Measurements from ENCODE around the gene SORL1.

Gene SORL1

DNA sequence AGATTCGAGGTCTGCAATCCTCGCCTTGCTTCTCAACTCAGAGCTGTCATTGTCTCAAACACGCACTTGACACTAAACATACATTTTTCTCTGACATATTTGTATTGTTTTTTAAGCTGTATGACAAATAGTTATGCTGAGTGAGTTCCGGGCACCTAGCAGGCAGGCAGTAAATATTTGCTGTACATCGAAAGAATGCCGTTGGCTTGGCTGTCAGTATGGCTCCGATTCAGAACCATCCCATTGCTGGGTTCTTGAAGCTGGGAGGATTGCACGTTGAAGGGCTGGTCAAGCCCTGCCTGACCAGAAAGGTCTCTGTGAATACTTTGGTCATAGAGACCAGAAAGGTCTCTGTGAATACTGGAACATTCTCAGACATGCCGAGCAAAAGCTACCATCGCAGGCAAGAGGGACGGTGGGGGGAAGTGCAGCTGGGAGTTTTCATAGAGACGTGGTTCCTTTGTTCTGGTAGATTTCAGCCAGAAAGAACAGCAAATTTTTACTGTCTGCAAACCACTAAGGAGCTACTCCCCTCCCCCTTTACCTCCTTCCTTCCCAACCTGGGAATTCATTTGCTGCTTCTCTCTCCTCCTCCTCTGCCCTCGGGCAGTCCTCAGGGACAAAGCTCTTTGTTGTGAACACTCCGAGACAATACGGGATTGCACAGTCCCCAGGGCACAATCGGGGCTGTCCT is 202.9 kb downstream of the SORL1 start:
- DNase-seq (ENCODE audit: low read depth, low spot score): no peak

DNA sequence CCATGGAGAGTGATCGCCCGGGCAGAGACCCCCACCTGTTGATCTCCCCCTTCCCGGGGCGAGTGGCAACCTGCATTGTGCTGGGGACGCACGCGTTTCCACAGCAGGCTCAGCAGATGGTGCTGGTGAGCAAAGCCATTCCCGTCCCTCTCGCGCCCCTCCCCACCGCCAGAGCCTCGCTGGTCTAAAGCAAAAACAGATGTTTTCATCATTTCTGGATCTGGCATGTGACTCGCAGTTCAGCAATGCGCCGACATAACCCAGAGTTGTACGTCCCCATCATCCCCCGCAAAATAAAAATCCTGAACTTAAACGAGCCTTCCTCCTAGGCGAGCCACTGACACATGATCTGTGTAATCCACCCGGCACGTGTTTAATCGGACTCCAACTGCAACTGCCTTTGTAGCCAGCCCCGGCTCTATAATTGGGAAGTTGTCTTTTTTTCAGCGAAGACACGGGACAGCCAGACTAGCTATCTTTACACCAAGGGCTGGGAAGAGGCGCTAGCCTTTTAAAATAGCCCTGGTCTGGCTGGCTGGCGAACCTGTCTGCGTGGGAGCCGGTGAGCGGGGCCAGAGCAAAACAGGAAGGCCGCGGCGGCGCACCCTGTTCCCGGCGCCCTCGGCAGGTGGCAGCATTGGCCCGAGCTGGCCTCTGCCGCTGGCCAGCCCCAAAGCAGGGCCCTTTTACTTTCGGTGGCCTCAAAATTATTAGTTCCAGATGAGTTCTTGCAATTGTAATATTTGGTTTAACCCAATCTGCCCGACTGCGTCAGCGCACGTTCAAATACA is 203.6 kb downstream of the SORL1 start:
- DNase-seq (ENCODE audit: low read depth, low spot score): peak; percentile 47

DNA sequence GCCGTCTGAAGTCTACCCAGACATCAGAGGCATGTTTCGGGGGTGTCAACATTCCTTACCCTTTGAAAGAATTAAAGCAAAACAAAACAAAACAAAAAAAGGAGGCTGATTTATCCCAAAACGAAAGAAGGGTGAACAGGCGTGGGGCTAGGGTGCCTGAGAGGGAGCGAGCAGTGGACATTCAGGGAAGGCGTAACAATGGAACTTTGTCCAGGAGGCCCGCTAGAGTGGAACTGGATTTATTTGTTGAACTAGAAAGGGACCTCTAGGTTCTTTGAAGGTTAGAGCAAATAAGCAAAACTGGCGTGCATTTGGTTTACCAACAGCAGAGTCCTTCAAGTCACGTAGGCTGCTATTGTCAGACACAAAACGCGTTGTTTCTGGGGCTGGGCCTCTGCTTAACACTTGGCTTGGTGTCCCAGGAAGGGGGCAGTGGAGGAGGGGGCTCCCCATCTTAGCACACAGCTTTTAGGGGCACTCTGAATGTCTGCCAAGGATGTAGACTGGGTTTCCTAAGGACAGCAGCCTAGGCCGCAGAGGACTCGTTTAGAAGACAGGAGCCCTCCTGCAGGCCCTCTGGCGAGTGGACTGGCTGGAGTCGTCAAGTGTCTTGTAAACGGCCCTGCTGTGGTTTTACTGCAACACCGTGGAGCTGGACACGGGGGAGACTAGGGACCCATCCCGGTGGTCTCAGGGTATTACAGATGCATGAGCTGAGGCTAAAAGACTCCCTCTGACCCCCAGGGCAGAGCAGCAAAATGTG is 204.4 kb downstream of the SORL1 start:
- DNase-seq (ENCODE audit: low read depth, low spot score): no peak

DNA sequence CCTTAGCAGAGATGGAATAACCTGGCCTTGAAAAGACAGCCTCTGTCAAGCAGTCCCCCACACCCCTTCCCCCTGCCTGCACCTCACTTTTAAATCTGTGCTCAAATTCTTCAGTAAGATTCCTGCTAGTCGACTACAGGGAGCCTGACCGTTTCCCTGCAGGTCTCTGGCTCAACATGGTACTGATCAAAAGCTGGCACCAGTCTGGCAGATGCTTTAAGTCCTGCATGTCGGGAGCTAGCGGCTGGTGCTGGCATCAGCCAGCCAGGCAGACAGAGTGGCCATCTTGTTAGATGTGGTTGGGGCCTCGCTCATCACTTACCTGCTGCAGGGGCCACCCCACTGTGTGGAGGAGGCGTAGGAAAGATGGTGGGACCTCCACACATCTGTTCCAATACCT is 205.0 kb downstream of the SORL1 start:
- no peak for DNase-seq (ENCODE audit: low read depth, low spot score)

DNA sequence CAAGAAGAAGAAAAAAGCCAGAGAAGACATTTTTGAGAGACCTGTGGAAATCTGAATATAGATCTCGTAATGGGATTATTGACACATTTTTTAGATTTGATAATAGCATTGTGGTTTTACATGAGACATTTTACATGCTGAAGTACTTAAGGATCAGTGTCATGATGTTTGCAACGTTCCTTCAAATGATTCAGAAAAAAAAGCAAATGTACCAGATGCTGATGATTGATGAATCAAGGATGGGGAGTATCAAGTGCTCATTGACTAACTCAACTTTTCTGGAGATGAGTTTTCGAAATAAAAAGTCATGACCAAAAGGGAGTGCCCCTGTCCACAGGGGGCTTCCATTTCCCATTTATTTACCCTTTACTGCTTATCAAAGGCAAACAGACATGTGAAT is 207.7 kb downstream of the SORL1 start:
- DNase-seq (ENCODE audit: low read depth, low spot score): no peak

DNA sequence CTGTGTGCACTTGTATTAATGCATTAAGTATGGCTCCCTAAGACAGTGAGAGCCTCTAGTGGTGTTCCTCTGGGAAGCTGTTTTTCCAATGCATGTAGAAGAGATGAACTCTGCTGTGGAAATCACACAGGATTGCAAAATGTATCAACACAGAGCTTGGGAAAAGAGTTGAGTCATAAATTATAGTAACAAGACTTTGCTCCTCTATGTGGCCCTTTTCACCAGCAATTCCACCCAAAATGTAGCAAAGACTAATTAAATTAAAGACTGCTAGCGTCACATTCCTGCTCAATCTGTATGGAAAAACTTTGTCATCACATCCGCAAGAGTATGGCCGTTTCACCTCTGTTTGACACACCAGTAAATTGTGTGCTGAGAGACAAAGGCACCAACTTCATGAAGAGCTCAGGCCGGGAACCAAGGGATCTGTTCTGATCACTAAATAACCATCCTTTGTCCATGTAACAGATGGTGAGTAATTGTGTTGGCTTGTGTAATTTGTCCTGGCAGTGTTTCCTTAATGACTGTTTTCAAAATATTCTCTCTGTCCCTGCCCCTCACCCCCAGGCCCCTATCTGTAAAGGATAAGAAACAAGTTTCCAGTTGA is 209.9 kb downstream of the SORL1 start:
- DNase-seq (ENCODE audit: low read depth, low spot score): no peak

DNA sequence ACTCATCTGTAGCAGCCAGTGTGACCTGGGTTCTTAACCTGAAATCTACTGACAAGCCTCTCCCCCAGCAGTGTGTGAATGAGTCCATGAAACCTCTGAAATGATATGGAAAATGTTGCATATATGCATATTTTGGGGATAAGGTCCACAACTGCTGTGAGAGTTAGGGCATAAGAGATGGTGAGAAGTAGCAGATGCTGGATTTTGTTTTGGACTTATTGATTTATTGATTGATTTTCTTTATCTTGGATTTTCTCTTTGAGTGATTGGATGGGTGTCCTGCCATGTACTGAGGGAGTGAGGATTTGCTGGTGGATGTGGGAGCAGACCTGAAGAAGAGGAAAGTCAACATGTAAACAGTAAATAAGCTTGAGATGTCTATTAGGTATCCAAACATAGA is 212.0 kb downstream of the SORL1 start:
- DNase-seq (ENCODE audit: low read depth, low spot score): no peak

DNA sequence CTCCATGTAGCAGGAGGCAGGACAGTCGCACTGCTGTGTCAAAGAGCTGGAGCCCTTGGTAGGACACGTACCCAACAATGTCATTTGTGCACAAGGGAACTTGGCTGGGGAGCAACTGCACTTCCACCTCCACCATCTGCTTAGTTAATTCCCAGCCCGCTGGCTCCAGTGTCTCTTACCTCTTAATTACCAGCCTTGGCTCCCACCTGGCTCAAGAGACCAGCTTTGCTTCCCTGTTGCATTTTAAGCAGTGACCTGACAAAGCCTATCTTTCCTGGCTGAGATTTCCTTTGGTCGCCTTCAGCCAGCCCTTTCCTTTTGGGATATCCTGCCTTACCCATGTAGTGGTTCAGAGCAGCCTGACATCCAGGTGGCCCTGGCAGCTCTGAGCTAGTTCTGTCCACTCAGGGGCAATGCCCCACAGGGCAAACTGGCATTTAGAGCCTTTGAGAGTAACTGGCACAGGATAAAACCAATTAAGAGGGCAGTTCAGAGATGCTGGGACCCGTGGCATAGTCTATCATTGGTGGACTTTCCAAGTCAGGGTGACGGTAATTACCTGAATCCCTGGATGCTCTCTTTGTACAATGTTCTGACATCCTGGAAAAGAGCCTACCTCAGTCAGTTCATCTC is 213.2 kb downstream of the SORL1 start:
- no peak for DNase-seq (ENCODE audit: low read depth, low spot score)

DNA sequence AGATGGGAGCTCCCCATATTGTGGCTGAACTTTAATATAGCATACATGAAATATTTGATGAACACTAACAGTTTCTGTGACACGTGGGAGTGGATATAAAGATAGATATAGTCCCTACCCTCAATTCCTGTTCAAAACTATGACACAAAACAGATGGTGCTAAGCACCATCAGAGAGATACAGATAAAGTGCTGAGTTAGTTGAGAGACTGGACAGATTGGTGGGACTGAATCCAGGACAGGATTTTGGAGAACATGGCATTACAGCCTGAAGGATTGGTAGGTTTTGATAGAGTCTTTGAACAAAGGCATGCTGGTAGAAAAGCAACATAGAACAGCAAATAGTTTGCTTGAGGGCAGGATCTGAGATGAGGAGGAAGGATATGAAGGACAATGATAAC is 215.7 kb downstream of the SORL1 start:
- DNase-seq (ENCODE audit: low read depth, low spot score): no peak

DNA sequence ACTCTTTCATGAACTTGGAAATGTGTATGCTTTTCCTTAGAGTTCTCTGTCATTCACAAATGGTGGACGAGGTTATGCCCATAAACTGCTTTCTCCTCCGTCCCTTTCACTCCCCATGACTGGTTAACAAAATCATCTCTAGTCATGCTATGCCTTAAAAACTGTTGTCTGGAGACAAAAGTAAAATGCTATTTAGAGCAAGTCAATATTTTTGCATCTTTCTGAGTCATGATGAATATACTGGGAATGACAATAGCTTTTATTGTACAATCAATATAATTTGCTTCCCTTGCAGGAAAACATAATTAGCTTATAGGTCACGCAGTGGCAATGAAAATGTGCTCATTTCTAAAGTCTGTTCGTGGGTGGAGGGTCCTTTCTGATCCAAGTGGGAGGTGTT is 217.3 kb downstream of the SORL1 start:
- no peak for DNase-seq (ENCODE audit: low read depth, low spot score)

DNA sequence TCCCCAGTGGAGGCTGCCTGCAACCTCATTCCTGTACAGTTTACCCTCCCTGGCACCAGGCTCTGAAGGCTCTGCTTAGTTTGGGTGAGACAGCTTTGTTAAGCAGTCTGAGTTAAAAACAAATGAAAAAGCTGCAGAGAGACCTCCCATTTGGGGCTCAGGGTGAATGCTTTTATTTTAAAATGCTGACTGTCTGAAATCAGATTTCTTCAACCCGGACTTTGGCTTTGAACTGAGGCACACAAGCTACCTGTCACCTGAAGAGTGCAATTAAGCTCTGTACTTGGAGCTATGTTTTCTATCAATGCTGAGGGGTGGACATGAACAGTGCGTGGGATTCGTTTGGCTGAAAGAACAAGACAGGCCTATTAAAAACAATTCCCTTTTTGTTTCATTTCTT is 218.2 kb downstream of the SORL1 start:
- no peak for DNase-seq (ENCODE audit: low read depth, low spot score)

DNA sequence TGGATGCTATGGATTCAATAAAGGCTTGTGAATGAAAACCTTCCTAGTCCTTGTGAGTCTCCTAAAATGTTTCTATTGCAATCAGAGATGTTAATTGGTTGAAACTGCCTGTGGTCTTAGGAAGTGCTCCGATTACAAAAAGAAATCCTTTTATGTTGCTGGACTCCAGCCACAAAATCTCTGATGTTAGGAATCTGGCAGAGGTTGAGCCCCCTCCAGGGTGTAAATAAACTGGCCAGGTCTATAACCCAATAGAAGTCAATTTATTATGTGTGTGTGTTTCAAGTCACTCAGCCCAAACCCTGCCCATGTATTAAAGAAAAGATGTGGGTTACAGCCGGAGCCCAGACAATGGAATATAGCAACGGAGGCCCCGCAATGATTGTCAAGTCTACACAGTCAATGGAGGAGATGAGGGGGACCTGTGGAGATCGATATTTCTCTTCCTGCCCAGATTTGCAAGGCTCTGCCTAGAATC is 218.7 kb downstream of the SORL1 start:
- DNase-seq (ENCODE audit: low read depth, low spot score): no peak

DNA sequence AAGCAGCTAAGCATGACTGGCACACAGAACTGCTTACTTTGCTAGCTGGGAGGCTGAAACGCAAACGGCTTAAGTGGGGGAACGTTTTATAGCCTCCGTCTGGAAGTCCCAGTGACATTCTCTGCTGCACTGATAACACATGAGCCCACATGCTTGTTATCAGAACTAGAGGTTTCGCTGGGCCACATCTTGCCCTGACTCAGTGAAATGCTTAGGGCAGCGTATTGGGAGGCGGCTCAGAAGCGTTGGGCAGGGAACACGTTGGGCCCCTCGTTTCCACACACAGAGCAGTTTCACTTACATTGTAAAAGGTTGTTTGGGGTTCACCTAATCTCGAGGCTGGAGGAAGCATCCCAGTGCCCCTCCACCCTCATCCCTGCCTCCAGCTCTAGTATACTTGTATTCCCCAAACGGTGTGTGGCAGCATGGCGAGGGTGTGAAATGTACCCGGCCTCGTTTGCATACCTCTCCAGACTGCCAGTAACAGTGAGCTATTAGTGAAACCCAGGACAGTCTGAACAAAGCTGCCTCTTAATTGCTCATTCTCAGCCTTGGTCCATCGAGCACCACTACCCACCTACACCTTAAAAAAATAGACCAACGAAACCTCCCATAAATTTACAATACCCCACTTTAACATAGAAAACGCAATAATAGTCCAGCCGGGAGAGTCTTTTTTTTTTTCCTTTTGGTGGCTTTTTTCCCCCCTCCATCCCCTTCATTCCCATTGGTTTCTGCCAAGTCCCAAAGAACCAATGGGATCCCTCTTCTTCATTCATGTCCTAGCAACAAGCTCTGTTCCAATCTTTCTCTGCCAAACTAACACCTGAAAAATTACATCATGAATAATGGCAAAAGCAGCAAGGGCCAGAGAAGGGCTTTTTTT is 219.4 kb downstream of the SORL1 start:
- DNase-seq (ENCODE audit: low read depth, low spot score): no peak

DNA sequence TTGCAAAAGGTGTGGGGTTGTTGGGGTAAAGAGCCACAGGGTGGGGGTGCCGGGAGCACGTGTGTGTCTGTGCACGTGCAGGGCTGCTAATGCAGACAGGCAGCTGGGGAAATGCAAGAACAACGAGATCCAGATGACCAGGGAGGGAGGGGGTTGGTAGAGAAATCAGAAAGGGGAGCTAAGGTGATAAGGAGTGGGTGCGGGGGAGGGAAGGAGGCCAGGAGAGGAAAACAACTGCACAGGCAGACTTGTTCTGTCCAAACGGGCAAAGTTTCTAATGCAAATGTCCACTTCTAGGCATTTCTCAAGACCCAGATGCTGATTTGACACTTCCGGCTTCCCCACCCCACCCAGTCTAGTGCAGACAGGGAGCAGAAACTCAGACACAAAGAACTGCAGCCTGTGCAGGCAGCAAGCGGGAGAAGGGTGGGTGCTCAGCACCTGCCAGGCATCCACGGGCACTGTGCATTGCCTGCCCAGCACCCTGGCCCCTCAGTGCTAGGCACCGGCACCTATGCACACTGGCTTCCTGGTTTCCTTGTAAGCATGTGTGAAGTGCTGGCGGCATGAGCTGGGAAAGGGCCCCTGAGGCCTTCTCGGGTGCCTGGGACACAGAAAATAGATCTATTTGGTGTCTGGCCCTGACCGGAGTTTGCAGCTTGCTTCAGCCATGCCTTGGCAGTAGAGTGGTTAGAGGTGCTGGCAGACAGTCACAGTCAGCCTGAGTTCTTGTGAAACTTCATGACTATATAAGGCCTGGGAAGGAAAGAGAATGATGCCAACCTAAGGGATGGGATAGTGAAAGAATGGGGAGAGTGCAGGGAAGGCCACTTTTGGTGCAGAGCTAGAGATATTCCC is 220.7 kb downstream of the SORL1 start:
- DNase-seq (ENCODE audit: low read depth, low spot score): no peak

DNA sequence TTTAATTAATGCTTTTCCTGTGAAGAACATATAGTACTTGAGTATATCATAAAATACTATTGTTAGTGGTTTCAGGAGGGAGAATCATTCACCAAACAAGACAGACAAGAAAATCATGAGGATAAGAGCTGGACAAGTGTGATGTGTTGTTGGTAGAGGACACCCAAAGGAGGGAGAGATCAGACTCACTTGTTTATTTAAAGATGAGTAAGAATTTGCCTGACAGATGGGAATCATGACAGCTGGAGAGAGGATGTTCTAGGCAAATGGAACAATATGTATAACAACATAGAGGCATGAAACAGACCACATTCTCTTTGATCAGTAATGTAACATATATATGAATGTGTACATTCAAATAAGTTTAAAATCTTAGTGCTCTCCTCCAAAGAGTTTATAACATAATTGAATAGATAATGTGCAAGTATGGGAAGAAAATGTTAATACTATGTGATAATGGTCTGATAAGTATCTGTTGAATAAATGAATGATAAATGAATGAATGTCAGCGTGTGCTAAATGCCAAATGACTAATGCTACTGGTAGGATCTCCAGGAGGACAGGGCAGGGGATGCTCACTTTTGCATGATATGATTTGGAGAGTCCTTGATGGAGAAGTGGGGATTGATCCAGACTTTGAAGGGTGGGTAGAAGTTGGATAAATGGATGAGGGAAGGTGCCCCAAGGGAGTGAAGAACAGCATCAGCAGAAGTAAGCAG is 229.6 kb downstream of the SORL1 start:
- no peak for DNase-seq (ENCODE audit: low read depth, low spot score)
